Chondrocyte (in vitro differentiated cells): Measurements from ENCODE around the gene PCNX2. TPM values are rescaled to one million over a fixed set of nuclear protein-coding genes. Genes with fewer than 3 reads are reported as not detected.

Experiments used
- DNase-seq: peaks from one replicate; pipeline ENCODE4 v3.0.0; 2021; ENCODE audit warnings: mixed read lengths, low spot score
- H3K27ac Mint-ChIP-seq: one replicate; pipeline ENCODE4 v1.8.0; 2021; ENCODE audit warnings: mild to moderate bottlenecking, moderate library complexity, mixed read lengths; ENCODE audit not compliant: unreplicated experiment
- H3K27me3 Mint-ChIP-seq: 2 replicates; pipeline ENCODE4 v1.8.0; 2021; ENCODE audit warnings: low read depth, mixed read lengths
- H3K36me3 Mint-ChIP-seq: 2 replicates; pipeline ENCODE4 v1.8.0; 2021; ENCODE audit warnings: low read depth, mixed read lengths
- H3K4me1 Mint-ChIP-seq: 2 replicates; pipeline ENCODE4 v1.8.0; 2021; ENCODE audit warnings: low read depth, mild to moderate bottlenecking, mixed read lengths
- H3K4me3 Mint-ChIP-seq: one replicate; pipeline ENCODE4 v1.8.0; 2021; ENCODE audit warnings: mild to moderate bottlenecking, moderate library complexity, mixed read lengths; ENCODE audit not compliant: unreplicated experiment
- H3K9me3 Mint-ChIP-seq: 2 replicates; pipeline ENCODE4 v1.8.0; 2021; ENCODE audit warnings: low read depth, mixed read lengths
- CTCF ChIP-seq: fragments of 200-600 bp; sonication (generic); IDR thresholded peaks from 2 replicates; pipeline ENCODE4 v1.5.0; 2021; ENCODE audit warnings: antibody characterized with exemption, mild to moderate bottlenecking, moderate library complexity
- total RNA-seq: library from RNA; stranded (reverse); gene quantifications from 3 replicates; pipeline ENCODE4 v1.2.1, GENCODE V29; 2021

Gene PCNX2
- total RNA-seq, 1 donor from 2014 or later = 9.5 TPM

GRCh38 chr1:233338102-233338501 lies 42.6 kb upstream of the PCNX2 start:
- no peak for TF ChIP-seq CTCF
- no peak for DNase-seq
- Mint-ChIP-seq H3K9me3 (no peaks in the 10 kb centered on the region), H3K4me3 (no peak overlapping the region), H3K36me3 (no peaks in the 10 kb centered on the region), H3K27ac (no peak overlapping the region), H3K4me1 (no peaks in the 10 kb centered on the region), H3K27me3 (peaks cover 49% of the 10 kb centered on the region)

GRCh38 chr1:233337505-233337904 lies 42.0 kb upstream of the PCNX2 start:
- no peak overlapping the region for H3K27ac Mint-ChIP-seq
- H3K4me1 Mint-ChIP-seq = no peaks in the 10 kb centered on the region

GRCh38 chr1:233336554-233337456 lies 41.3 kb upstream of the PCNX2 start:
- Mint-ChIP-seq H3K4me3 (no peak overlapping the region), H3K4me1 (no peaks in the 10 kb centered on the region), H3K36me3 (no peaks in the 10 kb centered on the region), H3K27ac (no peak overlapping the region), H3K27me3 (peaks cover 46% of the 10 kb centered on the region), H3K9me3 (no peaks in the 10 kb centered on the region)
- DNase-seq = no peak
- no peak for TF ChIP-seq CTCF

More at GRCh38 chr1:233337505-233337904, 42.0 kb upstream of the PCNX2 start:
- no peak for TF ChIP-seq CTCF
- DNase-seq = no peak
- H3K27me3 Mint-ChIP-seq = peaks cover 44% of the 10 kb centered on the region
- no peaks in the 10 kb centered on the region for H3K36me3 Mint-ChIP-seq
- no peaks in the 10 kb centered on the region for H3K9me3 Mint-ChIP-seq
- H3K4me3 Mint-ChIP-seq = no peak overlapping the region

GRCh38 chr1:233334092-233334491 lies 38.6 kb upstream of the PCNX2 start:
- H3K4me3 Mint-ChIP-seq = no peak overlapping the region
- no peak for TF ChIP-seq CTCF
- H3K36me3 Mint-ChIP-seq = no peaks in the 10 kb centered on the region
- H3K9me3 Mint-ChIP-seq = no peaks in the 10 kb centered on the region
- H3K27ac Mint-ChIP-seq = no peak overlapping the region
- DNase-seq = no peak
- H3K27me3 Mint-ChIP-seq = peaks cover 40% of the 10 kb centered on the region
- H3K4me1 Mint-ChIP-seq = peaks cover under 1% of the 10 kb centered on the region

GRCh38 chr1:233333086-233333485 lies 37.6 kb upstream of the PCNX2 start:
- TF ChIP-seq CTCF = no peak
- H3K27ac Mint-ChIP-seq = no peak overlapping the region
- no peaks in the 10 kb centered on the region for H3K36me3 Mint-ChIP-seq
- peaks cover 4% of the 10 kb centered on the region for H3K4me1 Mint-ChIP-seq
- H3K27me3 Mint-ChIP-seq = peaks cover 34% of the 10 kb centered on the region
- no peak for DNase-seq
- H3K4me3 Mint-ChIP-seq = no peak overlapping the region
- H3K9me3 Mint-ChIP-seq = no peaks in the 10 kb centered on the region
